Loucy (cell line): ENCODE data around the gene UMODL1.

Experiments
- EZH2phosphoT487 ChIP-seq: fragments of 200-600 bp; IDR thresholded peaks from 2 replicates; pipeline ENCODE4 v1.6.1; 2018; ENCODE audit warnings: antibody characterized with exemption, mild to moderate bottlenecking, moderate library complexity, borderline replicate concordance
- TF ChIP-seq, protein P1 (sequence below): fragments of 200-600 bp; sonication (generic); conservative IDR thresholded peaks from 2 replicates; pipeline ENCODE4 v1.5.1; 2014; ENCODE audit warnings: mild to moderate bottlenecking, antibody characterized with exemption, low read length

DNA sequence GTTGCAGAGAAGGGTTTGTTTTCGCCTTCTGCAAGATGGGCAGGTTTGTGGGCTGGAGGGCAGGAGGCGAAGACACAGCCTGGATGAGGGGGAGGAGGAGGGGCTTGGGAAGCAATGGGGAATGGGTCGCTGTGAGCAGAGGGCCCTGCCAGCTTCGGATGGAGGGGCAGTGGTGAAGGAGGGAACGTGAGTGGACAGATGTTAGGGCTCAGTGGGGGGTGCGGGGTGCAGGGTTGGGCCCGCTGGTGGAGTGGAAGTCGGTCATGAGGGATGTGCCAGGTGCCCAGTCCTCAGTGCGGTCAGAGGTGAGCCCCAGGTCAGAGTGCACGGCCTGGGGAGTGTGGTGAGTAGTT is 92.4 kb downstream of the UMODL1 start:
- TF ChIP-seq, protein P1, sequence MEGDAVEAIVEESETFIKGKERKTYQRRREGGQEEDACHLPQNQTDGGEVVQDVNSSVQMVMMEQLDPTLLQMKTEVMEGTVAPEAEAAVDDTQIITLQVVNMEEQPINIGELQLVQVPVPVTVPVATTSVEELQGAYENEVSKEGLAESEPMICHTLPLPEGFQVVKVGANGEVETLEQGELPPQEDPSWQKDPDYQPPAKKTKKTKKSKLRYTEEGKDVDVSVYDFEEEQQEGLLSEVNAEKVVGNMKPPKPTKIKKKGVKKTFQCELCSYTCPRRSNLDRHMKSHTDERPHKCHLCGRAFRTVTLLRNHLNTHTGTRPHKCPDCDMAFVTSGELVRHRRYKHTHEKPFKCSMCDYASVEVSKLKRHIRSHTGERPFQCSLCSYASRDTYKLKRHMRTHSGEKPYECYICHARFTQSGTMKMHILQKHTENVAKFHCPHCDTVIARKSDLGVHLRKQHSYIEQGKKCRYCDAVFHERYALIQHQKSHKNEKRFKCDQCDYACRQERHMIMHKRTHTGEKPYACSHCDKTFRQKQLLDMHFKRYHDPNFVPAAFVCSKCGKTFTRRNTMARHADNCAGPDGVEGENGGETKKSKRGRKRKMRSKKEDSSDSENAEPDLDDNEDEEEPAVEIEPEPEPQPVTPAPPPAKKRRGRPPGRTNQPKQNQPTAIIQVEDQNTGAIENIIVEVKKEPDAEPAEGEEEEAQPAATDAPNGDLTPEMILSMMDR, result no peak
- TF ChIP-seq EZH2phosphoT487, result no peak
